D721Med (cell line): ENCODE data around the gene PET100.

Source experiments
- DNase-seq: peaks from one replicate; pipeline ENCODE4 v3.0.0; 2011; ENCODE audit warnings: low spot score; ENCODE audit not compliant: insufficient read length
- FAIRE-seq: peaks from 2 replicates; lab custom pipeline; 2011; peaks lifted over from hg19 to GRCh38; lab: Jason Lieb, UNC
- TF ChIP-seq, protein P1 (sequence below): IDR thresholded peaks from 2 replicates; pipeline ENCODE4 v1.5.1; 2012; ENCODE audit warnings: mild to moderate bottlenecking, control low read depth; ENCODE audit not compliant: insufficient read depth; ENCODE audit errors: missing control alignments

PET100 gene

DNA sequence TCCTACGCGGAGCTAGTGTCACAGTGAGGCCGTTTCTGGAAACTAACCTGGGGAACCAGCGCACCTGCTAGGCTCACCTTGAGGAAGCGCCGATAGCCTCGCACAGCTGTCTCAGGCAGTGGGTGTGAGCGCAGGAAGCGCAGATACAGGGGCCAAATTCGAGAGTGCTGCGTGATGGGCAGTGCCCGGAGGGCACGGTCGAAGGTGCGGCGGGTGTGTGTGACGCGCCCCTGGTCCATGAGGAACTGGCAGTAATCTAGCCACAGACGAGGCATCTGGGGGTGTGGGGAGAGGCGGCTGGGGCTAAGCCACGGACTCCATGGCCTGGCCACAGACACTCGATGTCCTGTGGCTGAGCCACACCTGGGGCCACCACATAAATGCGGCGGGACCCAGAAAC, 2.4 kb upstream of the PET100 start:
- DNase-seq (no peak), FAIRE-seq (no peak)
- TF ChIP-seq, protein P1, sequence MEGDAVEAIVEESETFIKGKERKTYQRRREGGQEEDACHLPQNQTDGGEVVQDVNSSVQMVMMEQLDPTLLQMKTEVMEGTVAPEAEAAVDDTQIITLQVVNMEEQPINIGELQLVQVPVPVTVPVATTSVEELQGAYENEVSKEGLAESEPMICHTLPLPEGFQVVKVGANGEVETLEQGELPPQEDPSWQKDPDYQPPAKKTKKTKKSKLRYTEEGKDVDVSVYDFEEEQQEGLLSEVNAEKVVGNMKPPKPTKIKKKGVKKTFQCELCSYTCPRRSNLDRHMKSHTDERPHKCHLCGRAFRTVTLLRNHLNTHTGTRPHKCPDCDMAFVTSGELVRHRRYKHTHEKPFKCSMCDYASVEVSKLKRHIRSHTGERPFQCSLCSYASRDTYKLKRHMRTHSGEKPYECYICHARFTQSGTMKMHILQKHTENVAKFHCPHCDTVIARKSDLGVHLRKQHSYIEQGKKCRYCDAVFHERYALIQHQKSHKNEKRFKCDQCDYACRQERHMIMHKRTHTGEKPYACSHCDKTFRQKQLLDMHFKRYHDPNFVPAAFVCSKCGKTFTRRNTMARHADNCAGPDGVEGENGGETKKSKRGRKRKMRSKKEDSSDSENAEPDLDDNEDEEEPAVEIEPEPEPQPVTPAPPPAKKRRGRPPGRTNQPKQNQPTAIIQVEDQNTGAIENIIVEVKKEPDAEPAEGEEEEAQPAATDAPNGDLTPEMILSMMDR, result no peak

DNA sequence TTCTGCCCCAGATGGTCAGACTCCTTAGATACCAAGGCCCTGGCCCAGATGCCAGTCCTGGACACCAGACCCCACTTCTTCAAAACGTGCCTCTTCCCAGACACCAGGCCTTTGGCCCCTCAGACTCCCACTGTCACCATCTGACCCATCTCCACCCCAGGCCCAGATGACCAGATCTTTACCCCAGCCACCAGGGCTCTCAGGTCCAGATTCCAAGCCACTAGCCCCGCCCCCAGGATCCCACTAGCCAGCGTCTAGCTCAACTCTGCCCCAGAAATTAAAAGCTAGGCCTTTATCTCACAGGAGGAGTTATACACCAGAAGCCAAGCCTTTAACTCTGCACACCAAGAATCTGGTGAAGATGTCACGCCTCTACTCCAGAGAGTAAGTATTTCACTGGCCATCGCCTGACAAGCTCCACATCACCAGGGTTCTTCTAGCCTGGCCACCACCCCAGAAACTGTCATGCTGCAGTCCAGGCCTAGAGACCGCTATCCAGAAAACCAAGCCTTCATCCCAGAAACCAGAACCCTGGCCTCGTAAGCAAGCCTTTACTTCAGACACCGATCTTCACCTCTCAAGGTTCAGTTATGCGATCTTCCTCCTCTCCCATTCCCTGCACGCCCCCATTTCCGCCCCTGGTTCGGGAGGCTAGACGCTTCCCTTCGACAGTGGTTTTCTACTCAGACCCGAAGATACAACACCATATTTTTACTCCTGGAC, 843 bp upstream of the PET100 start:
- FAIRE-seq, result no peak
- TF ChIP-seq, protein P1, result no peak
- DNase-seq, result no peak

DNA sequence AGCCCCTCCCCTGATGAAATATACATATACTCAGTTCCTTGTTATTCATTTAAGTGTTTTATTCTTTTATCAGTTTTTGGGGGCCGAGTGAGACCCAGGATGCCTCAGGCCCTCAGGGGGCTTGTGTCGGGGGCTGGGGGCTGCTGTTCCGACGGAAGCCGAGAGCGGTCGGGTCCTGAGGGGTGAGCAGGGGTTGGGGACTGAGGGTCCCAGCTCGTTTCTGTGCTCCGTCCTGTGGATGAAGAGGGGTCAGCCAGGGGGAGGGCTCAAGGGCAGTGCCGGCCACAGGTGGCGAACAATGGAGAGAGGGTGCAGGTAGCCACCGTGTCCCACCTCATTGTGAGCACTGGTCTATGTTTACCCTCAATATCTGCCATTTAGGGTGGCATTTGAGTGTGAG, 2.0 kb downstream of the PET100 start:
- TF ChIP-seq, protein P1, result no peak
- DNase-seq (no peak), FAIRE-seq (no peak)

DNA sequence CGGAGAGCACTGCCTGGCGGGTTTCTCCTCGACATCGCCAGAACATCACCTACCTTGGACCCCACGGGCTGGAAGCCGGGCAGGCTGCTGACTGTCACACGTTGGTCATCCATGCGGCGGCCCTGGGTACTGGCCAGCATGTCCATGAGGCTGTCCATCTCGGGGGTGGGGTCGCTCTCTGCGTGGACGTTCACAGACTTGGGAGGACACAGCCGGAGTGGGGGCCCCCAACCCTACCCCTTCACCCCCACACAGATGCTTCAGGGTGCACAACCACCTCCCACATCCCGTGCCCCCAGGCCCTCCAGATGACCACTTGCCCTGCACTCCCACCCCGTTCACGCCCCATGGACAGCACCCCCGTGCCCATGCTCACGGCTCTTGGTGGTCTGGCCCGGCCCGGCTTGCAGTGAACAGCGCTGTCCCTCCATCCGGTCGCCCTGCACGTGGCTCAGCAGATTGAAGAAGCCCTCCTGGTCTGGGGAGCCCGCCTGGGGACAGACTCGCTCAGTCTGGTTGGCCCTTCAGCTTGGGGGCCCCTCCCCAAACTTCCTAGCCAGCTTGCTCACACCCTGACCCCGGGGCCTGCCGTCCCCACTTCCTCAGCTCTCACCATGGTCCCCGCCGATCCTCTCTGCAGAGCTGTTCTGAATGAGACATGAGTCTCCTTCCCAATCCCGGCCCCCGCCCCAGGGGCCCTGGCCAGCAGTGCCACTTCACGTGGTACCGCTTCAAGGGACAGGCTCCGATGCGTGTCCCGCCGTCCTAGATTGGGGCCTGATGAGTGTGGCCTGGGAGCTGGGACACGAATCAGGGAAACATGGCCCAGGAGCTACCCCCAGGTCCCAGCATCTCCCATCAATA, 3.0 kb downstream of the PET100 start:
- TF ChIP-seq, protein P1, result no peak
- DNase-seq, result no peak
- FAIRE-seq, result no peak

DNA sequence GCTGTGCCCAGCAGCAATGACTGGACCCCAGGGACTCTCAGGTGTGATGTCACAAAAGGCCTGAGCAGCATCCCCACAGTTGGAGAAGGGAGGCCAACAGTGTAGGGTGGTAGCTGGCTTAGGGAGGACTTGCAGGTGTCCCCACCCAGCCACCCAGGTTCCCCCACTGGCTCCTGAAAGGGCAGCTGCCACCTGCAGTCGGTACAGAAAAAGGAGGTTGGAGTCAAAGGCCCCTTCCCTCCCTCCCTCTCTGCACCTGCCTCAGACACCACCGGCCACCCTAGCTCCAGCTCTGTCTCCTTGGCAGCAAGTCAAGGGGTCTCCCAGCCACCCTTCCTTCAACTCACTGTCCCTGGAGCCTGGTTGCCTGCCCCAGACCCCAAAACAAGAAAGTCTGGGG, 4.1 kb downstream of the PET100 start, which contains the start of gene PCP2:
Gene PCP2, minus strand, starts transcription at position 22 of the 400 bp plus-strand sequence. CDS start 262 bp downstream, outside the sequence.
- DNase-seq (no peak), FAIRE-seq (no peak)
- TF ChIP-seq, protein P1, result no peak

DNA sequence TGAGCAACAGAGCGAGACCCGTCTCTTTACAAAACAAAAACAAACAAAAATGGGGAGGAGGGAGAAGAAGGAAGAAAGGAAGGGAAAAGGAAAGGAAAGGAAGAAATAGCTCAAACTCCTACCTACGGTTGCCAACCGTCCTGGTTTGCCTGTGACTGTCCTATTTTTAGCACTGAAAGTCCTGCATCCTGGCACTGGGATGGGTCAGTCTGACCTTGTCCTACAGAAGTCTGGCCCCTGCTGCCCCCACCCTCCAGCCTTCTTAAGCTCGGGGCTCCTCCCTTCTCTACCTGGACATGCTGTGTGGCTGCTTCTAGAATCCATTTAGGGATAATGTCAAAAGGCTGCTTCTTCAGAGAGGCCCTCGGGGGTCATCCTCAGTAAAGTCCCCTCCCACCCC, 6.1 kb downstream of the PET100 start:
- FAIRE-seq (no peak), DNase-seq (no peak)
- TF ChIP-seq, protein P1, result no peak
